Heart left ventricle (tissue), 16 donors: ENCODE data around the gene SEC14L2. TPM values are rescaled to one million over a fixed set of nuclear protein-coding genes. Genes with fewer than 3 reads are reported as not detected.
A peak's percentile ranks its signal among the peaks of the same experiment; 100 is the strongest.

ENCODE experiments used
- ATAC-seq, 4 donors: fragments of 200-7000 bp; cut with Tn5 transposase; one replicate each; pipeline ENCODE4 v1.9.1; 2020 to 2022; ENCODE audit warnings: moderate library complexity in 4 of 4, mild to moderate bottlenecking in 3 of 4, moderate number of reproducible peaks in 1 of 4
- DNase-seq, 5 donors: peaks; one replicate each; pipeline ENCODE4 v3.0.0-alpha.2; 2020
- H3K27ac ChIP-seq, 12 donors: fragments of 200-600 bp; sonication (generic) in 4 of 12; one replicate each; pipeline versions ENCODE4 v1.5.0 to v1.8.0; 2016 to 2022; ENCODE audit warnings: mild to moderate bottlenecking in 2 of 12
- H3K27me3 ChIP-seq, 9 donors: fragments of 200-600 bp; sonication (generic) in 2 of 9; one replicate each; pipeline versions ENCODE4 v1.5.1 to v1.8.0; 2016 to 2022; ENCODE audit warnings: mild to moderate bottlenecking in 3 of 9
- H3K36me3 ChIP-seq, 9 donors: fragments of 200-600 bp; sonication (generic) in 2 of 9; one replicate each; pipeline versions ENCODE4 v1.5.0 to v1.8.0; 2018 to 2022; ENCODE audit warnings: mild to moderate bottlenecking in 2 of 9
- H3K4me1 ChIP-seq, 12 donors: fragments of 200-600 bp; sonication (generic) in 4 of 12; one replicate each; pipeline versions ENCODE4 v1.5.0 to v1.8.0; 2016 to 2022; ENCODE audit warnings: mild to moderate bottlenecking in 3 of 12
- H3K4me3 ChIP-seq, 12 donors: fragments of 200-600 bp; sonication (generic) in 4 of 12; one replicate each; pipeline versions ENCODE4 v1.5.0 to v1.8.0; 2017 to 2022; ENCODE audit warnings: mild to moderate bottlenecking in 9 of 12, moderate library complexity in 4 of 12
- H3K9me3 ChIP-seq, 12 donors: fragments of 200-600 bp; sonication (generic) in 4 of 12; one replicate each; pipeline versions ENCODE4 v1.5.0 to v1.8.0; 2016 to 2022; ENCODE audit warnings: mild to moderate bottlenecking in 1 of 12
- POLR2A ChIP-seq, 2 donors: fragments of 450-650 bp; IDR thresholded peaks; one replicate each; pipeline ENCODE4 v1.6.1; 2017; ENCODE audit warnings: antibody characterized with exemption in 2 of 2, mild to moderate bottlenecking in 2 of 2, moderate library complexity in 2 of 2
- WGBS, 4 donors: extraction: QIAGEN DNeasy Blood & Tissue Kit in 2 of 4; methylation state at CpG; one replicate each; pipeline versions ENCODE4 v1.1.5 to v1.1.7; 2013 to 2018; 5-methylcytosine and 5-hydroxymethylcytosine counted together
- intact Hi-C, 10 donors: fragments of 100-400 bp; cut with DNase I; formaldehyde crosslinking; loops; one replicate each; pipeline versions ENCODE4 v1.11.1 to v1.14.2; 2022
- polyA plus RNA-seq, 2 donors: library from polyadenylated mRNA; stranded (reverse); fragments of 200-250 nt; gene quantifications; one replicate each; pipeline ENCODE4 v1.2.3, GENCODE V29; 2013
- total RNA-seq, 9 donors: library from RNA; depleted of rRNA in 2 of 9; stranded (reverse); fragments of >200 nt in 2 of 9; fragmentation: NEBNext Ultra II Directional in 3 of 9; extraction: Animal tissue kit (Norgen Biotek cat#: 25700) in 3 of 9; gene quantifications; one replicate each; pipeline versions ENCODE4 v1.1.0 to v1.2.4, GENCODE V29; 2016 to 2023
- TF ChIP-seq, protein P1 (sequence below), 12 donors: fragments of 200-600 bp; sonication (generic) in 4 of 12; IDR thresholded peaks; one replicate each; pipeline versions ENCODE4 v1.5.0 to v1.8.0; 2018 to 2022; ENCODE audit warnings: antibody characterized with exemption in 12 of 12, mild to moderate bottlenecking in 5 of 12
- donor health status: ischemic (EF 13 %, LVEDD 7.1; RV severe dilation, severe dysfunction).
- donor health status: healthy with polysubstance abuse.
- donor health status: DM: no; HTN: yes; CAD: no.
- donor health status: DM: no; HTN: no; CAD: no.
- donor health status: ischemic (EF 25% LVEDD 6.9; RV normal size, moderate dysfunction).
- donor health status: ischemic (EF 25% LVEDD 5.7; RV mildly dilated, moderate dysfunction).
- donor health status: healthy.
- donor health status: DM: yes; HTN: yes; CAD: no.
- donor health status: ischemic (EF 35%, LVEDD 5.7; RV mildly dilated, moderate dysfunction).
- donor health status: nonischemic (EF 11% LVEDD 7.7; RV severe dilation, severe dysfunction).
- donor health status: DM: yes; HTN: yes; CAD: no.
- donor health status: PGD.
- donor health status: ischemic (EF 29% LVEDD 5.4; RV normal size, mild dysfunction).
- donor health status: nonischemic (EF 23%, LVEDD 6.1; RV moderate dilation, normal function).

Gene SEC14L2
- total and polyA plus RNA-seq, 11 donors, result 0.30 to 11.2 (median 1.6) TPM

DNA sequence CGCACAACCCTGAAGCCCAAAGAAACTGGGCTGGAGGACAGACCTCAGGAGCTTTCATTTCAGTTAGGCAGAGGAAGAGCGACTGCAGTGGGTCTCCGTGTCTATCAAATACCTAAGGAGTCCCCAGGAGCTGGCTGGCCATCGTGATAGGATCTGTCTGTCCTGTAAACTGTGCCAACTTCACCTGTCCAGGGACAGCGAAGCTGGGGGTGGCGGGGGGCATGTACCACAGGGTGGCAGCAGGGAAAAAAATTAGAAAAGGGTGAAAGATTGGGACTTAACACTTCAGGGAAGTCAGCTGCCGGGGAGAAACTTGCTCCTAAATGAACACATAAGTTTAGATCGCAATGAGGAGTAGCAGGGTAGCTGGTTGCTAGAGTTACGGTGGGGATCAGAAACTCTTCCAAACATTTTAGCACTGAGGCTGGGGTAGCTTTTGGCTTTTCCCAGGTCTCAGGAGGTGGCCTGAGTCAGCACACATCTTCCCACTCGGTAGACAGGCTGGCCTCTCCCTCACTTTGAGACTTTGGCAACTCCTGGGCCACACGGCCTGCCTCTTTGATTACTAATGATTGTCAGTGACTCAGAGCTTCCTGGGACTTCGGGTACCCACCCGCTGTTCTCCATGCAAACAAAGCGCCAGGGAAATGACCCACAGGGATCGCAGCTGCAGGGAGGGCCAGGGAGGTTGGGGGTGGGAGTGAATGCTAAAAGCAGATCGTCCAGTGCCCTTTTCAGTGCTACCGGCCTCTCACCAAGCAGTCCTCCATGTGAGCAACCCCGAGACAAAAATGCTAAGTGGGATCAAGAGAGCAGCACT, 25.9 kb downstream of the SEC14L2 start:
- H3K4me3 ChIP-seq, result peak overlapping the region; percentile 41 to 88 (median 71)
- 35 to 39% (median 38%) methylated on average over 18 of the region's 18 CpGs for WGBS, 4 donors
- H3K36me3 ChIP-seq, result peaks cover 0 to 38% (median 23%) of the 10 kb centered on the region in 9 donors
- no peaks in the 10 kb centered on the region for H3K27me3 ChIP-seq
- intact Hi-C loops, result loop anchor here in 3 of 10 donors (10.0 kb wide), 2 partner anchors 162 to 182 kb away; partner anchors contain the start of gene TCN2 (in 2 of the 3)
- H3K4me1 ChIP-seq, result peaks cover 4 to 54% (median 33%) of the 10 kb centered on the region in 12 donors
- no peaks in the 10 kb centered on the region for H3K9me3 ChIP-seq
- DNase-seq (peak; percentile 29 to 89 (median 55)), ATAC-seq (peak in 3 of 4 donors; percentile 2 to 59 (median 49))
- H3K27ac ChIP-seq, result peak overlapping the region; percentile 87 to 99 (median 96)
- TF ChIP-seq POLR2A (IDR thresholded peaks at IDR 0.05), result peak in 1 of 2 donors; percentile 45
- TF ChIP-seq, protein P1, sequence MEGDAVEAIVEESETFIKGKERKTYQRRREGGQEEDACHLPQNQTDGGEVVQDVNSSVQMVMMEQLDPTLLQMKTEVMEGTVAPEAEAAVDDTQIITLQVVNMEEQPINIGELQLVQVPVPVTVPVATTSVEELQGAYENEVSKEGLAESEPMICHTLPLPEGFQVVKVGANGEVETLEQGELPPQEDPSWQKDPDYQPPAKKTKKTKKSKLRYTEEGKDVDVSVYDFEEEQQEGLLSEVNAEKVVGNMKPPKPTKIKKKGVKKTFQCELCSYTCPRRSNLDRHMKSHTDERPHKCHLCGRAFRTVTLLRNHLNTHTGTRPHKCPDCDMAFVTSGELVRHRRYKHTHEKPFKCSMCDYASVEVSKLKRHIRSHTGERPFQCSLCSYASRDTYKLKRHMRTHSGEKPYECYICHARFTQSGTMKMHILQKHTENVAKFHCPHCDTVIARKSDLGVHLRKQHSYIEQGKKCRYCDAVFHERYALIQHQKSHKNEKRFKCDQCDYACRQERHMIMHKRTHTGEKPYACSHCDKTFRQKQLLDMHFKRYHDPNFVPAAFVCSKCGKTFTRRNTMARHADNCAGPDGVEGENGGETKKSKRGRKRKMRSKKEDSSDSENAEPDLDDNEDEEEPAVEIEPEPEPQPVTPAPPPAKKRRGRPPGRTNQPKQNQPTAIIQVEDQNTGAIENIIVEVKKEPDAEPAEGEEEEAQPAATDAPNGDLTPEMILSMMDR (IDR thresholded peaks at IDR 0.05), result no peak

- peak in 1 of 5 donors; percentile 86 for DNase-seq
- no peaks in the 10 kb centered on the region for H3K27me3 ChIP-seq
- peak overlapping the region; percentile 87 to 99 (median 96) for H3K27ac ChIP-seq
- TF ChIP-seq, protein P1 (IDR thresholded peaks at IDR 0.05), result peak in 3 of 12 donors; percentile 8 to 21 (median 16)
- peak in 1 of 2 donors; percentile 77 for TF ChIP-seq POLR2A (IDR thresholded peaks at IDR 0.05)
- peak; percentile 54 to 72 (median 66) for ATAC-seq
- 0 to 1% (median 0%) methylated on average over 37 to 45 of the region's 45 CpGs for WGBS, 4 donors
- peak overlapping the region; percentile 41 to 88 (median 71) for H3K4me3 ChIP-seq
- intact Hi-C loops, result loop anchor here in 3 of 10 donors (10.0 kb wide), 2 partner anchors 161 to 181 kb away; partner anchors contain the start of gene TCN2 (in 2 of the 3)
- H3K36me3 ChIP-seq, result peaks cover 0 to 31% (median 15%) of the 10 kb centered on the region in 9 donors
- peaks cover 4 to 54% (median 33%) of the 10 kb centered on the region in 12 donors for H3K4me1 ChIP-seq
- H3K9me3 ChIP-seq, result no peaks in the 10 kb centered on the region
Observed at GRCh38 chr22:30423301-30423958, 26.6 kb downstream of the SEC14L2 start.

GRCh38 chr22:30423959-30424533, 27.2 kb downstream of the SEC14L2 start:
- ATAC-seq (peak; percentile 90 to 96 (median 94)), DNase-seq (peak; percentile 99 to 100 (median 99))
- intact Hi-C loops, result loop anchor here in 3 of 10 donors (1.0 to 10.0 kb wide), 3 partner anchors 136 to 181 kb away; partner anchors contain the start of gene TCN2 (in 2 of the 3)
- H3K27me3 ChIP-seq, result no peaks in the 10 kb centered on the region
- 2 to 3% (median 3%) methylated on average over 31 of the region's 31 CpGs for WGBS, 4 donors
- H3K36me3 ChIP-seq, result peaks cover 0 to 25% (median 9%) of the 10 kb centered on the region in 9 donors
- TF ChIP-seq, protein P1 (IDR thresholded peaks at IDR 0.05), result no peak
- peak in 1 of 2 donors; percentile 58 for TF ChIP-seq POLR2A (IDR thresholded peaks at IDR 0.05)
- H3K4me3 ChIP-seq, result peak overlapping the region; percentile 41 to 88 (median 71)
- H3K27ac ChIP-seq, result peak overlapping the region; percentile 87 to 99 (median 96)
- peaks cover 4 to 54% (median 33%) of the 10 kb centered on the region in 12 donors for H3K4me1 ChIP-seq
- H3K9me3 ChIP-seq, result no peaks in the 10 kb centered on the region
